HG03060 (cell line): Measurements from ENCODE around the gene CD72.
A peak's percentile ranks its signal among the peaks of the same experiment; 100 is the strongest.
"Not testable (repeated sequence)": the region's sequence is repeated elsewhere in the genome, so short reads cannot be mapped to it uniquely, and the experiment has no call there.

Source experiments
- ATAC-seq: cut with Tn5 transposase; IDR thresholded peaks from one replicate; pipeline ENCODE4 v1.9.1; 2021; ENCODE audit warnings: low read depth, moderate number of reproducible peaks; ENCODE audit not compliant: unreplicated experiment

Gene CD72

GRCh38 chr9:35650341-35651158 lies 32.3 kb upstream of the CD72 start, which contains the start of gene SIT1:
SIT1 (minus strand) TSS chr9:35650931; CDS start chr9:35650853, 78 bp downstream.
- ATAC-seq, result no peak

- ATAC-seq, result no peak
Measured at GRCh38 chr9:35649431-35650340, 31.5 kb upstream of the CD72 start.

GRCh38 chr9:35646533-35647265 lies 28.5 kb upstream of the CD72 start:
- ATAC-seq, result peak; percentile 80

- ATAC-seq, result no peak
Measured at GRCh38 chr9:35646153-35646532, 27.9 kb upstream of the CD72 start.

- not testable (repeated sequence) for ATAC-seq
Measured at GRCh38 chr9:35645736-35646135, 27.5 kb upstream of the CD72 start.

- no peak for ATAC-seq
Measured at GRCh38 chr9:35643046-35643445, 24.8 kb upstream of the CD72 start.

GRCh38 chr9:35641478-35641877 lies 23.3 kb upstream of the CD72 start:
- ATAC-seq, result not testable (repeated sequence)

GRCh38 chr9:35640431-35640830 lies 22.2 kb upstream of the CD72 start:
- ATAC-seq, result not testable (repeated sequence)

GRCh38 chr9:35639631-35640030 lies 21.4 kb upstream of the CD72 start:
- no peak for ATAC-seq

GRCh38 chr9:35639225-35639624 lies 21.0 kb upstream of the CD72 start:
- ATAC-seq, result not testable (repeated sequence)

GRCh38 chr9:35638751-35639150 lies 20.5 kb upstream of the CD72 start:
- ATAC-seq, result not testable (repeated sequence)

- ATAC-seq, result not testable (repeated sequence)
Measured at GRCh38 chr9:35637427-35637955, 19.3 kb upstream of the CD72 start.

GRCh38 chr9:35636877-35637246 lies 18.6 kb upstream of the CD72 start:
- not testable (repeated sequence) for ATAC-seq

- ATAC-seq, result no peak
Measured at GRCh38 chr9:35636135-35636876, 18.1 kb upstream of the CD72 start.

GRCh38 chr9:35635730-35636129 lies 17.5 kb upstream of the CD72 start:
- ATAC-seq, result no peak

GRCh38 chr9:35629597-35629996 lies 11.4 kb upstream of the CD72 start:
- ATAC-seq, result no peak

- no peak for ATAC-seq
Measured at GRCh38 chr9:35628389-35628991, 10.3 kb upstream of the CD72 start.

- no peak for ATAC-seq
Measured at GRCh38 chr9:35627575-35627974, 9.4 kb upstream of the CD72 start.

GRCh38 chr9:35619800-35620158 lies 1.6 kb upstream of the CD72 start:
- ATAC-seq, result peak; percentile 42
